ENCODE data around the gene NAP1L5.

NAP1L5 gene

GRCh38 chr4:88697588-88698329 is at the start of gene NAP1L5:
Gene NAP1L5, minus strand, starts transcription at chr4:88697829. Its CDS starts 75 bp downstream, at chr4:88697754.
- H3K27me3 Mint-ChIP-seq, result no peaks in the 10 kb centered on the region

GRCh38 chr4:88747351-88747750 is 49.7 kb upstream of the NAP1L5 start:
- Mint-ChIP-seq H3K36me3 (ENCODE audit: low read depth) (peaks cover 3% of the 10 kb centered on the region), H3K27ac (no peak overlapping the region), H3K9me3 (no peaks in the 10 kb centered on the region), H3K27me3 (no peaks in the 10 kb centered on the region), H3K4me3 (no peak overlapping the region), H3K4me1 (ENCODE audit: low read depth) (no peaks in the 10 kb centered on the region)

More at GRCh38 chr4:88697588-88698329, at the start of gene NAP1L5:
- H3K4me3 Mint-ChIP-seq, result peak within 1 kb of the TSS; percentile 84
- no peaks in the 10 kb centered on the region for H3K9me3 Mint-ChIP-seq
- peak within 1 kb of the TSS; percentile 70 for H3K27ac Mint-ChIP-seq
- peaks cover 5% of the 10 kb centered on the region for H3K4me1 Mint-ChIP-seq (ENCODE audit: low read depth)
- peaks cover 7% of the 10 kb centered on the region for H3K36me3 Mint-ChIP-seq (ENCODE audit: low read depth)

GRCh38 chr4:88746206-88746605 is 48.6 kb upstream of the NAP1L5 start:
- peaks cover 3% of the 10 kb centered on the region for H3K36me3 Mint-ChIP-seq (ENCODE audit: low read depth)
- no peaks in the 10 kb centered on the region for H3K4me1 Mint-ChIP-seq (ENCODE audit: low read depth)
- no peaks in the 10 kb centered on the region for H3K9me3 Mint-ChIP-seq
- H3K27me3 Mint-ChIP-seq, result no peaks in the 10 kb centered on the region
- H3K4me3 Mint-ChIP-seq, result no peak overlapping the region
- no peak overlapping the region for H3K27ac Mint-ChIP-seq

GRCh38 chr4:88745581-88746163 is 48.0 kb upstream of the NAP1L5 start:
- Mint-ChIP-seq H3K27me3 (no peaks in the 10 kb centered on the region), H3K9me3 (no peaks in the 10 kb centered on the region), H3K27ac (no peak overlapping the region), H3K36me3 (ENCODE audit: low read depth) (peaks cover 3% of the 10 kb centered on the region), H3K4me1 (ENCODE audit: low read depth) (no peaks in the 10 kb centered on the region), H3K4me3 (no peak overlapping the region)

GRCh38 chr4:88745175-88745574 is 47.5 kb upstream of the NAP1L5 start:
- no peak overlapping the region for H3K4me3 Mint-ChIP-seq
- no peaks in the 10 kb centered on the region for H3K27me3 Mint-ChIP-seq
- H3K9me3 Mint-ChIP-seq, result no peaks in the 10 kb centered on the region
- H3K27ac Mint-ChIP-seq, result no peak overlapping the region
- peaks cover 3% of the 10 kb centered on the region for H3K36me3 Mint-ChIP-seq (ENCODE audit: low read depth)
- H3K4me1 Mint-ChIP-seq (ENCODE audit: low read depth), result no peaks in the 10 kb centered on the region

- H3K36me3 Mint-ChIP-seq (ENCODE audit: low read depth), result peaks cover 3% of the 10 kb centered on the region
These were observed 47.0 kb upstream of the NAP1L5 start for GRCh38 chr4:88744609-88745008.

GRCh38 chr4:88743696-88744095 is 46.1 kb upstream of the NAP1L5 start:
- H3K27me3 Mint-ChIP-seq, result no peaks in the 10 kb centered on the region
- peaks cover 3% of the 10 kb centered on the region for H3K36me3 Mint-ChIP-seq (ENCODE audit: low read depth)
- no peak overlapping the region for H3K27ac Mint-ChIP-seq
- H3K9me3 Mint-ChIP-seq, result no peaks in the 10 kb centered on the region
- H3K4me1 Mint-ChIP-seq (ENCODE audit: low read depth), result no peaks in the 10 kb centered on the region
- no peak overlapping the region for H3K4me3 Mint-ChIP-seq

More at GRCh38 chr4:88744609-88745008, 47.0 kb upstream of the NAP1L5 start:
- no peaks in the 10 kb centered on the region for H3K4me1 Mint-ChIP-seq (ENCODE audit: low read depth)
- no peaks in the 10 kb centered on the region for H3K9me3 Mint-ChIP-seq
- no peak overlapping the region for H3K27ac Mint-ChIP-seq
- H3K27me3 Mint-ChIP-seq, result no peaks in the 10 kb centered on the region
- no peak overlapping the region for H3K4me3 Mint-ChIP-seq

- peaks cover 3% of the 10 kb centered on the region for H3K36me3 Mint-ChIP-seq (ENCODE audit: low read depth)
- H3K9me3 Mint-ChIP-seq, result no peaks in the 10 kb centered on the region
- H3K27ac Mint-ChIP-seq, result no peak overlapping the region
- H3K27me3 Mint-ChIP-seq, result no peaks in the 10 kb centered on the region
- H3K4me3 Mint-ChIP-seq, result no peak overlapping the region
- H3K4me1 Mint-ChIP-seq (ENCODE audit: low read depth), result peaks cover 8% of the 10 kb centered on the region
These were observed 44.9 kb upstream of the NAP1L5 start for GRCh38 chr4:88742561-88742960.

GRCh38 chr4:88738180-88738579 is 40.6 kb upstream of the NAP1L5 start:
- H3K27me3 Mint-ChIP-seq, result no peaks in the 10 kb centered on the region
- H3K9me3 Mint-ChIP-seq, result no peaks in the 10 kb centered on the region
- no peak overlapping the region for H3K27ac Mint-ChIP-seq
- no peaks in the 10 kb centered on the region for H3K36me3 Mint-ChIP-seq (ENCODE audit: low read depth)
- H3K4me3 Mint-ChIP-seq, result no peak overlapping the region
- peaks cover 14% of the 10 kb centered on the region for H3K4me1 Mint-ChIP-seq (ENCODE audit: low read depth)

GRCh38 chr4:88737307-88737941 is 39.8 kb upstream of the NAP1L5 start:
- H3K27me3 Mint-ChIP-seq, result no peaks in the 10 kb centered on the region
- H3K9me3 Mint-ChIP-seq, result no peaks in the 10 kb centered on the region
- H3K4me3 Mint-ChIP-seq, result peak overlapping the region; percentile 62
- H3K27ac Mint-ChIP-seq, result no peak overlapping the region
- peaks cover 14% of the 10 kb centered on the region for H3K4me1 Mint-ChIP-seq (ENCODE audit: low read depth)
- H3K36me3 Mint-ChIP-seq (ENCODE audit: low read depth), result no peaks in the 10 kb centered on the region

- Mint-ChIP-seq H3K27ac (no peak overlapping the region), H3K27me3 (no peaks in the 10 kb centered on the region), H3K4me1 (ENCODE audit: low read depth) (peaks cover 14% of the 10 kb centered on the region), H3K9me3 (no peaks in the 10 kb centered on the region), H3K36me3 (ENCODE audit: low read depth) (no peaks in the 10 kb centered on the region), H3K4me3 (no peak overlapping the region)
These were observed 38.6 kb upstream of the NAP1L5 start for GRCh38 chr4:88736264-88736663.

GRCh38 chr4:88735564-88735963 is 37.9 kb upstream of the NAP1L5 start:
- H3K4me3 Mint-ChIP-seq, result no peak overlapping the region
- no peak overlapping the region for H3K27ac Mint-ChIP-seq
- H3K4me1 Mint-ChIP-seq (ENCODE audit: low read depth), result peaks cover 14% of the 10 kb centered on the region
- no peaks in the 10 kb centered on the region for H3K27me3 Mint-ChIP-seq
- H3K9me3 Mint-ChIP-seq, result no peaks in the 10 kb centered on the region
- no peaks in the 10 kb centered on the region for H3K36me3 Mint-ChIP-seq (ENCODE audit: low read depth)

GRCh38 chr4:88734403-88734949 is 36.8 kb upstream of the NAP1L5 start:
- Mint-ChIP-seq H3K4me1 (ENCODE audit: low read depth) (peaks cover 14% of the 10 kb centered on the region), H3K36me3 (ENCODE audit: low read depth) (no peaks in the 10 kb centered on the region), H3K4me3 (no peak overlapping the region), H3K27ac (no peak overlapping the region), H3K27me3 (no peaks in the 10 kb centered on the region), H3K9me3 (no peaks in the 10 kb centered on the region)

GRCh38 chr4:88732714-88733368 is 35.2 kb upstream of the NAP1L5 start:
- Mint-ChIP-seq H3K9me3 (no peaks in the 10 kb centered on the region), H3K4me3 (no peak overlapping the region), H3K27me3 (no peaks in the 10 kb centered on the region), H3K27ac (no peak overlapping the region), H3K36me3 (ENCODE audit: low read depth) (peaks cover 10% of the 10 kb centered on the region), H3K4me1 (ENCODE audit: low read depth) (peaks cover 8% of the 10 kb centered on the region)

- no peak overlapping the region for H3K27ac Mint-ChIP-seq
These were observed 33.8 kb upstream of the NAP1L5 start for GRCh38 chr4:88731381-88731780.

More at GRCh38 chr4:88731381-88731780, 33.8 kb upstream of the NAP1L5 start:
- no peaks in the 10 kb centered on the region for H3K27me3 Mint-ChIP-seq
- no peaks in the 10 kb centered on the region for H3K4me1 Mint-ChIP-seq (ENCODE audit: low read depth)
- H3K36me3 Mint-ChIP-seq (ENCODE audit: low read depth), result peaks cover 20% of the 10 kb centered on the region
- H3K9me3 Mint-ChIP-seq, result no peaks in the 10 kb centered on the region
- H3K4me3 Mint-ChIP-seq, result no peak overlapping the region

Measured in stimulated activated naive CD8-positive, alpha-beta T cell treated with anti-CD3 and anti-CD28 coated beads, Interleukin-15, Interleukin-2, amounts not matched to agents 100 ng/mL and 50 ng/mL, for 24 hours (primary cell).